Tongue (tissue), 2 donors: Measurements from ENCODE around the gene CHRNA1. TPM values are rescaled to one million over a fixed set of nuclear protein-coding genes. Genes with fewer than 3 reads are reported as not detected.

ENCODE experiments used
- DNase-seq: peaks from one replicate; pipeline ENCODE4 v3.0.0-alpha.2; 2015
- total RNA-seq: library from RNA; depleted of rRNA; stranded (reverse); fragments of >200 nt; gene quantifications from one replicate; pipeline ENCODE4 v1.2.3, GENCODE V29; 2014

Gene CHRNA1
- total RNA-seq, 1 donor from 2014 or later = 47.4 TPM

DNA sequence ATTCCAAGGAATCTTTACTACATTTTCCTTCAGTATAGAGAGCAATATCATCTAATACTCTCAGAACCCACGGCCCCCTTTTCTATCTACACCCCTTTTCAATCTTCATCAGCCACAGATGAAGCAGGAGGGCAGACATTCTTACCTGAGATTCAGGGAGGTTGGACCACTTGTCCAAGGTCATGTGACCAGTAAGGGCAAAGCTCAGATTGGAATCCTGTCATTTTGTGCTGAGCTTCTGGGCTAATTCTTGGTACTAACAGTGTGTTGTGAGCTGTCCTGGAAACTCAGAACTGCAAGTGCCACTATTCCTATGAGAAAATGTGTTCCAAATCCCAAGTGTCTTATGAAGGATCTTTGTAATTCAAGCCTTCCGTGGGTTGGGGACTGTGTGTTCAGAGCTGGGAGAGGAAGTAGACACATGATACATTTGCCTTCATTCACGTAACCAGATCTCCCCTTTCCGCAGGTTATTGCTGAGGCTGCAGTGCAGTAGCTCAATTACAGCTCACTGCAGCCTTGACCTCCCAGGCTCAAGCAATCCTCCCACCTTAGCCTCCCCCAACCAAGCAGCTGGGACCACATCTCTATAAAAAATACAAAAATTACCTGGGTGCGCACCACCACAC lies 3.3 kb downstream of the CHRNA1 start:
- no peak for DNase-seq

DNA sequence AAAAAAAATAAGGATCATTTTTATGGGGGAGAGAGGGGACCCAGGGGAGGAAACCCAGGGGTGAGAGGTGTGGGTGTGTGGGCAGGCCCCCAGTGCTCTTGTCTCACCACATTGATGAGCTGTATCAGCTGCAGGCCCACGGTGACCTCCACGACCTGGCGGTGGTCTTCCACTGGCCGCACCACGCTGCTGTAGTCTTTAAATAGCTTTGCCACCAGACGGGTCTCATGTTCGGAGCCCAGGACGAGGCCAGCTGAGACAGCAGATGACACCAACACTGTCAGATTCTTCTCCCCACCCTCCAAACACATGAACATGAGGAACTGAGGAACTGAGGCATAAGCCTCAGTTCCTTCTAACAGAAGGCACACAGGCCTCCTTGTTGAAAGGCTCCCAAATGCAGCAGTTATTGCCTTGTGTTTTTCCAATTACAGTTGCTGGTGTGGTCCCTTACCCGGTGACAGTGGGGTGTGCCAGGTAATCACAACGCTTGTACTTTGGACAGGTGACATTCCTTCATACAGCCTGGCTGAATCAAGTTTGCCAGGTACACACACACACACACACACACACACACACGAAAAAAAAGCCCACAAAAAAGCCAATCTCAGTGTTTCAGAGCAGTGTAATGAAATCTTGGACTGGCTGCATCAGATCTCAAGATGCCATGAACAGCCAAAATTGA lies 4.7 kb downstream of the CHRNA1 start:
- no peak for DNase-seq

DNA sequence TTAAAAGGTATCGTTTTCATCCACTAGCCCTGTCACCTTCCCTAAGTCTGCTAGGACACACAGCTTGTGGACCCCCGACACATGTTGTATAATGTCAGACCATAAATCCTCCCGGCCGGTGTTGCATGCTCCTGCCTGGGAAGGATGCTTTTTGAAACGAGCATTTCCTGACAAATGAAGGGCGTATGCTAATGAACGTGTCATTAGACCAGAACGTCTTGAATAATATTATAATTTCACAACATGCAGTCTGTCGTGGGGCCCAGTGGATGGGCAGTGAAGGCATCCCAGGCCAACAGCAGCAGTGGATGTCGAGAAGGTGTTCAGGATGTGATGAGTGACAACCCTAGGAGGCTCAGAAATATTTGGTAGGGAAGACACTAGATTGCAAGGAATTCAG lies 7.5 kb downstream of the CHRNA1 start:
- DNase-seq = no peak

DNA sequence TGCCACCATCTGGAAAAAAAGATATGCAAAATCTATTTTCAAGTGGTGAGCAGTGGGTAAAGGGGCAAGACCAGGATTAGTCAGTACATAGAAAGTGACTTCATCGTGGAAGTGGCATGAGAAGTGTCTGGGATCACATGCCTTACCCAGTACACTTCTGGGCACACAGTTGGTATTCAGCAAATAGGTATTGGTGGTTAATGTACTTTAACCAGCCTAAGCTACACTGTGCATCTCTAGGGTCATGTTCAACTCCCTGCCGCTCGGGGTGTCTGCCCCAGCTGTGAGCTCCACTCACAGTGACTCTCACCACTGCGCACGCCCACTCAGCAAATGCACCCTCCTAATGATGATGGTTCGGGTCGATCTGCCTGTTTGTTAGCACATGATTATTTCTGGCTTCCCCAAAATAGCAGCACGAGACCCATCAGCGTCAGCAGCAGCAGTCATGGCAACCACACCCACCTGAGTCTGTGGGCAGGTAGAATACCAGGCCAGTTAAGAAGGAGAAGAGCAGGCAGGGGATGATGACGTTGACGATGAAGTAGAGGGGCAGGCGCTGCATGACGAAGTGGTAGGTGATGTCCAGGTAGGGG lies 11.1 kb downstream of the CHRNA1 start:
- DNase-seq = no peak

DNA sequence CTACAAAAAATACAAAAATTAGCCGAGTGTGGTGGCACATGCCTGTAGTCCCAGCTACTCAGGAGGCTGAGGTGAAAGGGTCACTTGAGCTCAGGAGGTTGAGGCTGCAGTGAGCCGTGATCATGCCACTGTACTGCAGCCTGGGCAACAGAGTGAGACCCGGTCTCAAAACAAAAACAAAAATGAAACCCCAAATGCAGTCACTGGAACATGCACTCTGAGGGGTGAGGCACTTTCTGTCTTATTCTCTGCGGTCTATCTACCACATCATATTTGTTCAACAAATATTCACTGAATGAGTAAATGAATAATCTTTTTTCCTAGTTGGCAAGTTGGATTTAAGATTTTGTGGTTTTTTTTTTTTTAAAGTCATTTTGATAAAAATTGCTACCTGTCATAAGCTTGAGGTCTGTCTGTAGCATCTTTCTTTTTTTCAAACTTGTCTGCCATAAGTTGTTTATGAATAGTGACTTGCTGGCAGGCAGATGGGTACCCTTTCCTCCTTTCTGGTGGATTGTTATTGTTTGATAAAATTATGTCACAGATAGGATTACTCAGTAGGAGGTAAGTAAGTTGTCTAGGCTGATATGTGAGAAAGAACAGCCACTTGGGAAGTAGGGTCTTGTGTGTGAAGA lies 11.8 kb downstream of the CHRNA1 start:
- DNase-seq = no peak

DNA sequence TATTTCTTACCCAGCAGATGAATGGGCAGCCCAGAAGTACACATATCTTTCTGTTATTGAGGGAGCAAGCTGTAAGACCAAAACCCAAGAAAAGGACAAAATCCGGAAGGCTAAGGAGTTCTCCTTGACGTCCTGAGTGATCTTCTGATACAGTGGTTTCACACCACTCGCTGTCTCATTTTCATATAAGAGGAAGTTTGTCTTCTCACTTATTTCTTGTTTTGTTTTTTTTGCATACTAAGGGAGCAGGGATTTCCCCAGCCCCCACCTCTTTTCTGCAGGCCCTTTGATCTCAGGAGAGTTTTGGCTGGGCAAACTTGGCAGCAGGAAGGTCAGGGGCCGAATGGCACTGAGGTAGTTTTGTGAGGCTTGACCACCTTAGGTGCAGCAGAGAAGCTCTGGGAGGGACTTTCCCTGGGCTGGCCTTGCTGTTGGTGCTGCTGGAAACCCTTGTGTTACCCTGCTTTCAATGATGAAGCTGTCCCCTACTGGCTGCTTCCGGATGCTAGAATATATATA lies 13.3 kb downstream of the CHRNA1 start:
- no peak for DNase-seq

DNA sequence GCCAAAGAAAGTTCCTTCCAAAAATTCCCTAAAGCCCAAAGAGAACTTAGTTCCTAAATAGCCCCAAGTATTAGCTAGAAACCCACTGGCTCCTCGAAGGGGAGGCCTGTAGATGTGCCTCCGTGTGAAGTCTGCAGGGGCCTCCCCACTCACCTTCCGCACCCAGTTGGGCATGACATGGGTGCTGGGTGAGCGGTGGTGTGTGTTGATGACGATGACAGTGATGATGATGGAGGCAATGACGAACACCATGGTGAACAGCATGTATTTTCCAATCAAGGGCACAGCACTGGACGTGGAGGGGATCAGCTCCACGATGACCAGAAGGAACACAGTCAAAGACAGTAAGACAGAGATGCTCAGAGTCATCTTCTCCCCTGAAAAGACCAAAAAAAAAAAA lies 14.5 kb downstream of the CHRNA1 start:
- no peak for DNase-seq

DNA sequence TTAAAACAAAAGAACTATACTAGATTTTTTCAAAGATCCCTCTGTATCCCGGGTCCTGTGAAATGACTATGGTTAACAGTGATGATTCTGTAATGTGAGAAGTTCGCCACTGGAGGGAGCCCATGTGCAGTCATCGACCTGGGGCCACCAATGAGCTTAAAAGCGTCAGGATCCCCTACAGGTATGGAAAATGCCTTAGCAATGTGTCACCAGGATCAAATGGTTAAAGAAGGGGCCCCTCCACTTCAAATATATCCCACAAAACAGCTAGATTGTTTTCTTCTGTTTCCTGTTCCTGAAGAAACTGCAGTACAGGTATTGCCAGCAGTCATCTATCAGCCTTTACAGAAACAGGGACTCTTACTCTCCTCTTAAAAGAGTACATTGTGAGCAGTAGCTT lies 15.3 kb downstream of the CHRNA1 start:
- DNase-seq = peak; percentile 83

DNA sequence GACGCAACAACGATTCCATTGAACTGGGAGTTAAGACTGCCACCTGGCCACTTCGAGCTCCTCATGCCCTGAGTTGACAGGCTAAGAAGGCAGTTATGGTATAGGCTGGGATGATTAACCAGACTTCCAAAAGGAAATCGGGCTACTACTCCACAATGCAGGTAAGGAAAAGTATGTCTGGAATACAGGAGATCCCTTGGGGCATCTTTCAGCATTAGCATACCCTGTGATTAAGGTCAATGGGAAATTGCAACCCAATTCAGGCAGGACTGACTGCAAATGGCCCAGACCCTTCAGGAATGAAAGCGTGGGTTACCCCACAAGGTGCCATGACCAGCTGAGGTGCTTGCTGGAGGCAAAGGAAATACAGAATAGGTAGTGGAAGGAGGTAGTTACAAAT lies 19.1 kb downstream of the CHRNA1 start:
- DNase-seq = no peak

DNA sequence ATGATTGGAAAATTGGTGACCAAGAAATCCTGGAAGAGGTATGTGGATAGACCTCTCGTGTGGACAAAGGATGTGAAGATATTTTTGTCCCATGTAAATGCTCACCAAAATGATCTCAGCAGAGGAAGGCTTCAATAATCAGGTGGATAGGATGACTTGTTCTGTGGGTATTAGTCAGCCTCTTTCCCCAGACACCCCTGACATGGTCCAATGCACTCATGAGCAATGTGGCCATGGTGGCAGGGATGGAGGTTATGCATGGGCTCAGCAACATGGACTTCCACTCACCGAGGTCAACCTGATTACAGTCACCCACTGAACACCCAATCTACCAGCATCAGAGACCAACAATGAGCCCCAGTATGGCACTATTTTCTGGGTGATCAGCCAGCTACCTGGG lies 20.2 kb downstream of the CHRNA1 start:
- DNase-seq = no peak

DNA sequence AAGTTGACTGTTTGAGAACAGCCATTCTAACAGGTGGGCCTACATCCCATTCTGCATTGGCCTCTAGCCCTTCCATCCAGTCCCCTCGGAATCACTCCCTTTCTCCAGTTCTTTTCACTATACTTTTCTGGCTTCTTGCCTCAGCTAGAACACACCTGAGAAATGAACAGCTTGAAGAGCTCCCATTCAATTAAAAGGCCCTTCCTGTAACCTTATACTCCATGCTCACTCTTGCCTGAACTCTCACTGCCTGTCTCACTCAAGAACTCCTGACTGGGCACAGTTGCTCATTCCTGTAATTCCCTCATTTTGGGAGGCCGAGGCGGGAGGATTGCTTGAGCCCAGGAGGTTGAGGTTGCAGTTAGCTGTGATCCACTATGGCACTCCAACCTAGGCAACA lies 23.6 kb downstream of the CHRNA1 start:
- DNase-seq = no peak

DNA sequence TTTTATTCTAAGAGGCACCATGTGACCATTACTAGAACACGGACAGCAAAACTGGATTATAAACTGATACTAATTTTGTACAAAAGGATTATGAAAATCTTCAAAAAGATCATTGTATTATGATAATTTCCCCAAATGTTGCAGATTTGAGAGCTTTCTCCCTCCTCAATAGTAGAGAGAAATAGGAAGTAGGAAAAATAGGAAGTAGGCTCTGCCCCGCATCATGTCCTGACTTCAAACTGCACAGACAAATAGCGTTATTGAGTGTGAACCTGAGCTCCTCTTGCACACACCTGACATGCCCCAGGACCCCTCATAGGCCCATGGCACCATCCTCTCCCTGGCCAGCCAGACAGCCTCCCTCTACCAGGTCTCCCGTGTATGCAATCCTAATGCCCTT lies 25.4 kb downstream of the CHRNA1 start:
- no peak for DNase-seq

DNA sequence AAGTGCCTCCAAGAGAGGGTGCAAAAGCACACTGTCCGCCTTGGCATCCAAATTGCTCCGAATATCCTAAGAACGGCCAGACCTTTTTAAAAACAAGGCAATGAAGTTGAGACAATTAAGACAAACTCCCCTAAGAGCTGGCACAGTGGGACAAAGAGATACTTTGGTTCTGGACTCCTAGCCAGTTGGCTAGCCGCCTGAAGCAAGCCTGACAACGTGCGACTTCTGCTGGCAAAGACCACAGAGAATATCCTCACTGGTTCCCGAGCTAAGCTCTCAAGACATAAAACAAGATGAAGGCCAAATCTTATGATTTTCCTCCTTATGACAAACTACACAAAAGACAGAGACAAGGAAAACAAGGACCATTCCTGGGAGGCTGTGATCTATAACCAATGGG lies 32.7 kb downstream of the CHRNA1 start:
- no peak for DNase-seq

DNA sequence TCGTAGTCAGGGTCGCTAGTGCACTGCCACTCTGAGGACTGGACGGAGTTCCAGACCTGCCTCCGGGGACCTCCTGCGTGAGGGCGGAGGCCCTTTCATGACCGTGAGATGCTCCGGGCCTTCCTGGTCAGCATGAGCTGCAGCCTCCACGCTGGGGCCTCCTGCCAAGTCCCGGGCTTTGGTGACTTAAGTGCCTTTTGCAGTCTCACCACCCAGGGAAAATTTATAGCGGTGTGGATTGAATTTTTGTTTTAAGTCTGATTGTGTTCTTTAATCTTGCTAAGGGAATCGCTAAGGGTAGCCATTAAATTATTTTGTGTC lies 33.6 kb downstream of the CHRNA1 start:
- no peak for DNase-seq

DNA sequence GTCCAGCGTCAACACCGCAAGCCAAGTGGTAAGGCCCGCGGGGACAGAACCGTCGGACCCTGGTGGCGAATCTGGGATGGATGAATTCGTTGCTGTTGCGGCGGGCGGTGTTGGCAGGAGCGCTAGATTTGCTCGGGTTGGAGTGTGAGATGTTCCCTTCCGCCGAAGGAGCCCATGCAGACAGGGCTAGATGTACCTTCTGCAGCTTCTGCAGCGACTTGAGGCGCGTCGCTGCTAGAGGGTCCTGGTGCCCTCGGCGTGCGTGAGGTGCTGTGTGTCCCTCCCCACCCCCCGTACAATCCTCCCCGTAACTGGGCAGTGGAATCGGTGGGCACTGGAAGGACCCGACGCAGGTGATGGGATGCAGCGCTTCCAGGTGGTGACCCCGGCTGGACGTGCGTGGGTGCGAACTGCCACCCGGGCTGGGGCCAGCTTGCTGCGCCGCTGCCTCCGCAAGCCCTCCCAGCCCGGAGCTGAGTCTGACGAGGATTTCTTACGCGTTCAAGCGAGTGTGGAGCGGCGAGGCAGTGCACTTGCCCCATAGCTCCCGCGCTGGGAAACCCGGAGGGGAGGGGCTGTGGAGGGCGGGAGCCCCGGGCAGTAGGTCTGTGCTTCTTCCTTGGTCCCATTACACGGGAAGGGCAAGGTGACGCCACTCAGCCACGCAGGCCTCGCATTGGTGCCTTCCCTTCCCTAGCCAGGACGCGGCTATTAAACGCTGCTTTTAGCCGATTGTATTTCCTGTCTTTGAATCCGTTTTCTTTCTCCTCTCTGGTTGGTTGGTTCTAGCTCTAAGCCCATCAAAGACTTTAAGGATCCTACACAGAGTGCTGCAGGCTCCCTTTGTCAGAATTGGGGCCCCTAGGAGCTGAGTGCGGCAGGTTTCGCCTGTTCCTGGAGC lies 34.2 kb downstream of the CHRNA1 start:
- peak; percentile 21 for DNase-seq

DNA sequence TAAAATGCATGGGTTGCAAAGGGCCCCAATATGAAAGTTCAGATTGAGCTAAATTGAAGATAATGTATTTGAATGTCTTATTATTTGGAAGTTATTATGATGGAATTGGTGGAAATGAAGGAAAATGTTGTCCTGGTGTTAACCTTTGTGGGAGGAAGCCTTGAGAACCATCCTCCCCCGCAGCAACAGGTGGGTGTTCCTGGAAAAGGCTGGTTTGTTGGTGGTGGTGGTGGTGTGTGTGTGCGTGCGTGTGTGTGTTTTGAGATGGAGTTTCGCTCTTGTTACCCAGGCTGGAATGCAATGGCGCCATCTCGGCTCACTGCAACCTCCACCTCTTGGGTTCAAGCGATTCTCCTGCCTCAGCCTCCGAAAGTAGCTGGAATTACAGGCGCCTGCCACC lies 36.2 kb downstream of the CHRNA1 start:
- DNase-seq = no peak

DNA sequence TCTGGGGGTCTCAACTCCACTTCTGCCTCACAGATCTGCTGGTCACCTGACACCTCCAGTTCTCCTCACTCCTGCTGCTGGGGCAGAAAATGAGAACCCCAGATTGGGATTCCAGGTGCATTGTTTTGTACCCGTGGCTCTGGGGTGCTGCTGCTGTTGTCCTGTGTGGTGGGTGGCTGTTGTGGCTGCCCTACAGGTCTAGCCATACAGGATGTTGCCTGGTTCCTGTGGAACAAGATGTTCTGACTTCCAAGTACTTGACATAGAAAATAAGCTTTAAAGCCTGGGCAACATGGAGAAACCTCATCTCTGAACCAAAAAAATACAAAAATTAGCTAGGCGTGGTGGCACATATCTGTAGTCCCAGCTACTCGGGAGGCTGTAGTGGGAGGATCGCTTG lies 38.1 kb downstream of the CHRNA1 start:
- no peak for DNase-seq

DNA sequence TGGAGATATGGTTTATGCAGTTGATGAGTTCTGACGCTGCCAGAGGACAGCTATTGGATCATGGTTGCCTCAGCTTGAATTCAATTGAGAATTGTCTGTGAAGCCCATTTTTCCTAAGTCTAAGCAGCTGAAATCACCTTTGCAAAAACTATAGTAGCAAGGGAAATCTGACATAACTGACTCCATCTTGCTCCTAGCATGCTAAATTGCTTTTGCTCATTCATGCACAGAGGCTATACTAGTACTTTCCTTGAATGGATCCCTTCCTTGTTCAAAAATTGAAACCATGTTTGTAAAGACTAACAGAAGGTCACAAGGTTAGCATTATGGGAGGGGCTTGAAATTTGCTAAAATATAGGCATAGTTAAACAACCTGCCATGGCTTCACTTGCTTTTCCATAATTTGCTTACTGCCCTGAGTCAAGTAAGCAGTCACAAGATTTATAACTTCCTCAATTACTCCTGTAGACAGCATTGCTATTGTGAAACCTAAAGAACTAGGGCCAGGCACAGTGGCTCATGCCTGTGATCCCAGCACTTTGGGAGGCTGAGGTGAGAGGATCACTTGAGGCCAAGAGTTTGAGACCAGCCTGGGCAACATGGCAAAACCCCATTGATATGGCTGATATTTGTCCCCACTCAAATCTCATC lies 41.2 kb downstream of the CHRNA1 start:
- no peak for DNase-seq

DNA sequence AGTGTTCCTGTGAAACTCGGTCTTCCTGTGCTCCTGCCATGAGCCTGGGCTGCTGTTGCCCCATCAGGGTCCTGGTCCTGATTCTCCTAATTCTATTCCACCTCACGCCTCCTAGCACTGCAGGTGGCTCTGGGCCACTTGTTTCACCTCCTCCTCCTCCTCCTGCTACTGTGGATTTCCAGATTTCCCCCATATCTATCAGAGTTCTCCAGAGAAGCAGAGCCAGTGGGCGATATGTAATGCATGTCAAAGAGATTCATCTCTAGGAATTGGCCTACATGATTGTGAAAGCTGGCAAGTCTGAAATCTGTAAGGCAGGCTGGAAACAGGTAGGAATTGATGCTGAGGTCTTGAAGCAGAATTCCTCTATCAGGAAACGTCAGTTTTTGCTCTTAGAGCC lies 45.3 kb downstream of the CHRNA1 start:
- no peak for DNase-seq

DNA sequence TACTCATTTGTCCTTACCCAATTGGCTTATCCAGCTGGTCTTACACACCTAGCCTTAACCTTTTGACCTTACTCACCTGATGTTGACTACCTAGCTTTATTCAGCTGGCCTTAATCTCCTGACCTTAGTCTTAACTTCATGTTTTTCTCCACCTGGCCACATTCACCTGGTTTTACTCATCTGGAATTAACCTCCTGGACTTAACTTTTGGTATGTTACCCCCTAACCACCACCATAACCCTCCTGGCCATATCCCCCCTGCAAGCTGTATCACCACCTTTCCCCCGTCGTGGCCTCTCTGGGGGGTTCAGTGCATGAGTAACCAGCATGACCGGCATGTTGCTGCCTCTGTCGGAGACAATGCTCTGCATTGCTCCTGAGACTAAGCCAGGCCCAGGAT lies 45.7 kb downstream of the CHRNA1 start:
- no peak for DNase-seq

DNA sequence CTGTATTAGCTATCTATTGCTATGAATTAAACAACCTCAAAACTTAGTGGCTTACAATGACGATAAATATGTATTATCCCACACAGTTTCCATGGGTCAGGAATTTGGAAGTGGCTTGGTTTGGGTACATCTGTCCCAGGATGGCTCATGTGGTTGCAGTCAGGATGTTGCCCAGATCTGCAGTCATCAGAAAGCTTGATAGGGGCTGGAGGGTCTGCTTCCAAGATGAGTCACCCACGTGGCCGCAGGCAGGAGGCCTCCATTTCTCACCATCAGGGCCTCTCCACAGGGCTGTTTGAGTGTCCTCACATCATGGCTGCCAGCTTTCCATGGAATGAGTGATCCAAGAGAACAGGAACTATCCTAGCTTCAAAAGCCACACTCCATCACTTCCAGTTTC lies 46.4 kb downstream of the CHRNA1 start:
- DNase-seq = no peak

DNA sequence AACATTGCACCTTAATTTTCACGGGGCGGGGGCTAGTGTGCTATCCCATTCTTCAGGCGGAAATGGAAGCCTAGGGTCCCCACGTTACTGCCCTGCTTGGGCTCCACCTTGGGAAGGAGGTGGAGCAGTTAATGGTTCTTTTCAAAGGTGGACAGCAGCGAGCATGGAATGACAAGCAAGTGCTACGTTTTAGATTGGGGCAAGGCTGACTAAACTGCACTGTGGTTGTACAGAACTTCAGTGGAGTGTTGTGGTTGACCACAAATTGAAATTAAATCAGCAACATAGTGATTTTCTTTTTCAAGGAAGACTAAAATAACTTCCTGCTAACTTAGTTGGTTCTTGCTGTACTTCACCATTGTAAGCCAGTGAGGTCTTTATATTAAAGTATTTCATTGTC lies 47.0 kb downstream of the CHRNA1 start:
- no peak for DNase-seq
